NCI-H345 treated with DMSO at 0.1 percent for 48 hours (cell line): ENCODE measurements around the gene TK2.
"Not testable (repeated sequence)": the region's sequence is repeated elsewhere in the genome, so short reads cannot be mapped to it uniquely, and the experiment has no call there.

ENCODE experiments used
- DNase-seq: peaks from one replicate; lab custom pipeline; 2025; ENCODE audit not compliant: unreplicated experiment; lab: John Stamatoyannopoulos, UW

Gene TK2

DNA sequence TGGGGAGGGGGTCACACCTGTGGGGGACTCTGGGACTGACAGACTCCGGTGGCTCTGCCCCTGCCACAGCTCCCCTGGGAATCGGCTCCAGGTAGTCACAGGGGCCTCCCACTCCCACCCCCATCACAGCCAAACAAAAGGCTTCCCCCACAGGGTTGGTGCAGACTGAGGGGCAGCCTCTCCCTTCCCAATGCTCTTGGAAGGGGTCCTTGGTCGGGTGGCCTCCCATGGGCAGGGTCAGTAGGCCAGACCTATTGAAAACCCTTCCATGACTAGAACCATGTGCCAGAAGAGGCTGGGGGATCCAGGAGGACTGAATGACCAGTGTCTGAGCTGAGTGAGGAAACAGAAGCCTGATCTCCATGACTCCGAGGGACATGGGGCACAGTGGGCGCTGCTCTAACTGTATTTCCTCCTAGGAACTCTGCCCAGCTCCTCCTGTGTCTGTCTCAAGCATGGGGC, 28.6 kb downstream of the TK2 start:
- DNase-seq, result no peak

GRCh38 chr16:66520406-66521170, 29.3 kb downstream of the TK2 start:
- no peak for DNase-seq

- DNase-seq, result no peak
Measured at GRCh38 chr16:66519482-66520373, 30.2 kb downstream of the TK2 start.

- DNase-seq, result no peak
Measured at GRCh38 chr16:66517586-66518263, 32.2 kb downstream of the TK2 start.

- no peak for DNase-seq
Measured at GRCh38 chr16:66516808-66517585, 32.9 kb downstream of the TK2 start.

GRCh38 chr16:66516509-66516807, 33.5 kb downstream of the TK2 start:
- DNase-seq, result no peak

GRCh38 chr16:66515596-66516508, 34.1 kb downstream of the TK2 start:
- no peak for DNase-seq

- DNase-seq, result not testable (repeated sequence)
Measured at GRCh38 chr16:66514980-66515595, 34.8 kb downstream of the TK2 start.

DNA sequence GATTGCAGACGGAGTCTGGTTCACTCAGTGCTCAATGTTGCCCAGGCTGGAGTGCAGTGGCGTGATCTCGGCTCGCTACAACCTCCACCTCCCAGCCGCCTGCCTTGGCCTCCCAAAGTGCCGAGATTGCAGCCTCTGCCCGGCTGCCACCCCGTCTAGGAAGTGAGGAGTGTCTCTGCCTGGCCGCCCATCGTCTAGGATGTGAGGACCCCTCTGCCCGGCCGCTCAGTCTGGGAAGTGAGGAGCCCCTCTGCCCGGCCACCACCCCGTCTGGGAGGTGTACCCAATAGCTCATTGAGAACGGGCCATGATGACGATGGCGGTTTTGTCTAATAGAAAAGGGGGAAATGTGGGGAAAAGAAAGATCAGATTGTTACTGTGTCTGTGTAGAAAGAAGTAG, 35.5 kb downstream of the TK2 start:
- DNase-seq, result not testable (repeated sequence)

GRCh38 chr16:66513111-66513723, 36.7 kb downstream of the TK2 start:
- DNase-seq, result no peak

GRCh38 chr16:66512272-66513110, 37.4 kb downstream of the TK2 start:
- DNase-seq, result no peak

DNA sequence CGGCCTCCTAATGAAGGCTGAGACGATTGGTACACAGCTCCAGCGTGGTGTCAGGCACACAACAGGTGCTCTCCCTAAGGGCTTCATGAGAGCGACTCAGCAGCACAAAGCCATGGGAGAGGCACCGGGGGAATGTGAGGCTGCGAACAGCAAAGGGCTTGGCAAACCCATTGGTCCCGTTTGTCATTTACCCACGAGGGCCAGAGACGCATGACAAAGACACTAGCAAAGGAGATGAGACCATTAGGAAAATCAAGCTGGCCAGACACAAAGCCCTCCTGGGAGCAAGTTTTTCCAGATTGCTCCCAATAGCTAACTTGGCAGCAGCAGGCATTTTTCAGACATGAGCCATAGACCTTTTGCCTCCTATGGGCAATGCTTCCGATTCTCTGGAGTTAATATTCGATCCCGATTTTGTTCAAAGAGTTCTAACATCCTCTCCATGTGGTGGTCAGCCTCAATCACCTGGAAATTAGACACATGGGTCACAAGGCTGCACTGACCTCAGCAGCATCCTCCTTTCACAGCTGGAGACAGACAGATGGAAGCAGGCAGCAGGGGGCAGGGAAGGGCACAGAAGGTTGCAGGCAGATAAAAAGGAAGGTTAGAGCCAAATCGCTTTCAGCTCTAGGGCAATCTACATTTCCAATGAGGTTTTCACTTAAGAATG, 38.2 kb downstream of the TK2 start:
- no peak for DNase-seq

DNA sequence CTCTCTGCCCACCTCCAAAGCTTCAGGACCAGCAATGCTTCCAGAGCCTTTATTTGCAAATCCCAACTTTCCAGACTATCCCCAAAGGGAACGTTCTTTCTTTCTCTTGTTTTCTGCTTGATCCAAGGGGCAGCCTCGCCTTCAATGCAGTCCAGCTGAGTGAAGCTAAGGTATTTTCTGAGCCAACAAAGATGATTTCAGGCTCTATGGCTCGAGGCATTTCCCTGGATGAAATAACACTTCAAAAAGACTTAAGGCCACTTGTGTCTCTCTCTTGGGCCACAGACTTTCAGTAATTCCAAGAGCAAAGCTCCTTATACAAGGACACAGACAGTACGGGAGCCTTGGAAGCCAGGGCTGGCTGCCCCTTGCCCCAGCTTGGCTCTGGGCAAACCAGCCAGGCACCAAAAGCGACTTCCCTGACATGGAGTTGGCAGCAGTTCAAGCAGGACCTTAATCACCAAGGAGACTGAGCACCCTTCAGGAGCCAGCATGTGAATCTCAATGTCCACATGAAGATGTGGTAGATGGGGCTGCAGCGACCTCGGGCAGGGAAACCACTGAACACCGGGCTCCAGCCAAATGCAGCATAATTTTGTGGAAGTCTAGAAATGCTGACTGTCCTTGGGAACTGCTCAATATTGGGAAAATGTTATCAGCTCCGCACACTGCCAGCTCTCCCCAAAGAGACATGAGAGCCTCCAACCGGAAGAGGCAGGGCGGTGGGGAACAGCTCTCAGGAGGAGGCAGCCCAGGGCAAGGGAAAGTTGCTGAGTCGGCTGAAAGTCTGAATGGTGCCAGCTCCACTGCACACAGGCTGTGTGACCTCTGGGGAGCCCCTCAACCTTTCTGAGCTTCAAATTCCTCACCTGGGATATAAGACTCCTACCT, 39.0 kb downstream of the TK2 start:
- DNase-seq, result no peak

- DNase-seq, result no peak
Measured at GRCh38 chr16:66510298-66510697, 39.6 kb downstream of the TK2 start.

DNA sequence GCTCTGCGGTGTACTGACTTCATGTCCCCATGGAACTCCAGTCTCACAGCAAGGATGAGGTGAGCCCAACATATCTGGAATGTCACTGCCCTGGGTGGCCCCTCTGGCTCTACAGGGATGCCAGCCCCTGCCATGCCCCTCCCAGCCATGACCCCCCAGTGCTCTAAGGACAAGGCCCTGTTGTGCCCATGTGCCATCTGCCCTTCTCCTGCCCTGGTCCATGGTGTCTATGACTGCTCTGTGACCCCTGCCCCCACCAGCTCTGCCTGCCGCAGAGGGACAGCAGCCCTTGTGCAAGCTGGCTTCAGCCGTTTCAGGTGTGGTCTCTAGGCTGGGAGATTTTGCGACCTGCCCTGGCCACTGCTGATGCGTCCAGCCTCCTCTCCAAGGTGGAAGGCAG, 40.3 kb downstream of the TK2 start:
- no peak for DNase-seq

DNA sequence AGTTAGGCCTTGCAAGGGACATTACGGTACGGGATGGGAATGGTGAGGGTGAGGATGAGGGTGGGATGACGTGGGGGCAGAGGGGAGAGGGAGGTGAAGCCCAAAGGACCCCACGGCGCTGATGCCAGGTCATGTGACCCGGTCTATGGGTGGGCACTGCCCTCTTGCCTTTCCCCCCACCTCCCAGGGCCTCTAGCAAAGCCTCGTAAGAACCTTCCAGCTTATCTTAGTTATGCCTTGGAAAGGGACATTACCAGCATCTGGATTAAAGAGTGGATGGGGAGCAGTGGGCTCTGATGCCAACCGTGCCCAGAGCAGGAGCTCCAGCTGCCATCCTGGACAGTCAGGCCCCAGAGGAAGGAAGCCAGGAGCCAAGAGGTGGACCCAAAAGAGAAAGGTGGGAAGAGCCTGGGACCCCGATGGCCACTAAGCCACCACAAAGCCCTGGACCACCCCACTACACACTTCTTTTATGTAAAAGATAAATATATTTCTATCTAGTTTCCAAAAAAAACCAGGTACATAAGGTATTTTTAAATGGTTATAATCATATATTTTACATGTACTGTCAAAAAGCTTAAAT, 40.9 kb downstream of the TK2 start:
- no peak for DNase-seq
